A549 treated with dexamethasone at 1 μM for 4 hours (cell line): ENCODE measurements around the gene ROGDI. TPM values are rescaled to one million over a fixed set of nuclear protein-coding genes. Genes with fewer than 3 reads are reported as not detected.

Experiments used
- total RNA-seq: library from RNA; stranded (reverse); fragments of 200-300 nt; extraction: Qiagen RNA extraction; gene quantifications from 5 replicates; pipeline ENCODE4 v1.2.3, GENCODE V29; 2022

The ROGDI gene, protein sequence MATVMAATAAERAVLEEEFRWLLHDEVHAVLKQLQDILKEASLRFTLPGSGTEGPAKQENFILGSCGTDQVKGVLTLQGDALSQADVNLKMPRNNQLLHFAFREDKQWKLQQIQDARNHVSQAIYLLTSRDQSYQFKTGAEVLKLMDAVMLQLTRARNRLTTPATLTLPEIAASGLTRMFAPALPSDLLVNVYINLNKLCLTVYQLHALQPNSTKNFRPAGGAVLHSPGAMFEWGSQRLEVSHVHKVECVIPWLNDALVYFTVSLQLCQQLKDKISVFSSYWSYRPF
- total RNA-seq, result 9.3 to 17.5 TPM (median 15.5 TPM) in 5 replicates

DNA sequence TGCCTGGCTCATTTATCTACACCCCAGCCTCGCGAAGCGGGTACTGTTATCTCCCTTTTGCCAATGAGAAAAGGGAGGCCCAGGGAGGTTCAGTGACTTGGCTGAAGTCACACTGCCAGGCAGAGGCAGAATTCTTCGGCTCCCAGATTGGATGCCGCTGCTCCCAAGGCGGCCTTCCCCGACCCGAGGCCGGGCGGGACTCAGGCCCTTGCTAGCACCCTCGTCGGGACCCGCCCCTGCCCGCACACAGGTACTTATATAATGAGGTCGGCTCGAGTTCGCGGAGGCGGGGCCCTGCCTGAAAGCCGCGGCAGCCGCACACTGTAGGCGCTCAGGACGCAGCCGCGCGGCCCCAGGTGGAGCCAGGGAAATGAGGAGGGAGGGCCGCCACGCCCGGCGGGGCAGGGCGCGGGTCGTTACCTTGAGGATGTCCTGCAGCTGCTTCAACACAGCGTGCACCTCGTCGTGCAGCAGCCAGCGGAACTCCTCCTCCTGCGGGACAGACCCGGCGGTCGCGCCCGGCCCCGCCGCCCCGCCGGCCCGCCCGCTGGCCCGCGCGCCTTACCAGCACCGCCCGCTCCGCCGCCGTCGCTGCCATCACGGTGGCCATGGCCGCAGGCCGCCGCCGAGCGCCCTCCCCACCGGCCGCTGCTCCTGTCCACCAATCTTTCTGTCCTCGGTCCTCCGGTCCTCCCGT, at the start of gene ROGDI:
Gene ROGDI (minus strand): TSS at position 672 of the 697 bp plus-strand sequence. CDS start 62 bp downstream, at position 610.

DNA sequence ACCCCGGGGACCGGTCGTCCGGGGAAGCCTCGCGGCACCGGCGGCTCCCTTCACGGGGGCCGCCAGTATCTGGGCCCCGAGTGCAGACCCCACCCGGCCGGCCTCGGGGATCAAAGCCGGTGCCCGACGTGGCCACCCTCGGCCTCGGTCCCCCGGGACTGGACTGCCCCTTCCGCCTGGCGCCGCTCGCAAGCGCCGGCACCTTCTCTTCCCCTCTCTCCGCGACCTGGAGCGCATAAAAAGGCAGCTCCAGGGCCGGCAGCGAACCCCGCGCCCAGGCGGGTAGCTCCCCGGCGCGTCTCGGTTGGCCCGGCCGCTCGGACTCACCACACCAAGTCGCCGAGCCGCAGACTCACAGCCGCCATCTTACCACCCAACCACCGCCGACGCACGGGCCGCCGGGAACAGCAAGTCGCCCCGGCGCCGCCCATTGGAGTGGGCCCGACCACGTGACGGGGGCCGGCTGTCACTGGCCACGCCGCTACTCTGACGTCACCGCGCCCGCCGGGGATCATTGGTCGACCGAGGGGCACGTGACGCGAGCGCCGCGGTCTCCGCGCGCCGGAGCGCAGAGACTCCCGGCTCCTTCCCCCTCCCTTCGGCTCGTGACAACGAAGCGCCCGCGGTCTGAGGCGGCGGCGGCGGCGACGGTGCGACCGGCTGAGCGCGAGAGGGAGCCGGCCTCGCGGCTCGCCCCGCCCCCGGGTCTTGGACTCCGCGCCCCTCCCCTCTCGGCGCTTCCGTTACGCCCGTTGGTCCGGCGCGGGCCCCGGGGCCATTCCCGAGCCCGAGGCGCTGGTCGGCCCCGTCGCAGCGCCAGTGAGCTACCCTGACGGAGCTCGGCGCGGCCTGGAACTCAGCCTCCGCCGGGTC, 44.7 kb upstream of the ROGDI start, which contains the start of the genes GLYR1 and UBN1:
Gene GLYR1 (minus strand): TSS at position 388 of the 873 bp plus-strand sequence. CDS start 23 bp downstream, at position 365.
Gene UBN1 (plus strand): TSS at position 581 of the 873 bp plus-strand sequence. CDS start 5,437 bp downstream, outside the sequence.

DNA sequence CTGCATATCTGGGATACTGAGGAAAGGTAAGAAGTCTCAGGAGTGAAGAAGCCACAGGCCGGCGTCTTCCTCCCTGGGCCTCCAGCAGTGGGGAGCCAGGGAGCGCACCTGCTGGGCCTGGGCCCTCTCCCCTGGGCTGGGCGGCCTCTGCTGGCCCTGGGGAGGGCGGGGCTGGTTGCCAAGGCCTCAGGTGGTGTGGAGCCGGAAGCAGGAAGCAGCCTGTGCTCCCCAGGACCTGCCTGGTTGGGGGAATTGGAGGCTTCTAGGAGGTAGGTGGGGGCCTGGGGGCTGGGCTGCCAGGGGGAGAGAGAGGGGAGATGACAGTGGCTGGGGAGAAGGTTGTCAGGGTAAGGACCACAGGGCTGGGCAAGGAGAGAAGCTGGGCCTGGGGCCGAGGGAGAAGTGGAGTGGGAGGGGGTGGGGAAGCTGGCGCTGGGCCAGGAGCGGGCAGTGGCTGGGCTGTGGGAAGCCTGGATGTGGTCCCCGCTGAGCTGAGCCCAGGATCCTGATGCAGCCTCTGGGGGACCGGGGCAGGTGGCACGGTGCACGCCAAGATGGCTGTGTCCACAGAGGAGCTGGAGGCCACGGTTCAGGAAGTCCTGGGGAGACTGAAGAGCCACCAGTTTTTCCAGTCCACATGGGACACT, 7.1 kb downstream of the ROGDI start, which contains the start of gene SMIM22:
Gene SMIM22 (plus strand): TSS at position 189 of the 647 bp plus-strand sequence. CDS start 366 bp downstream, at position 555.

DNA sequence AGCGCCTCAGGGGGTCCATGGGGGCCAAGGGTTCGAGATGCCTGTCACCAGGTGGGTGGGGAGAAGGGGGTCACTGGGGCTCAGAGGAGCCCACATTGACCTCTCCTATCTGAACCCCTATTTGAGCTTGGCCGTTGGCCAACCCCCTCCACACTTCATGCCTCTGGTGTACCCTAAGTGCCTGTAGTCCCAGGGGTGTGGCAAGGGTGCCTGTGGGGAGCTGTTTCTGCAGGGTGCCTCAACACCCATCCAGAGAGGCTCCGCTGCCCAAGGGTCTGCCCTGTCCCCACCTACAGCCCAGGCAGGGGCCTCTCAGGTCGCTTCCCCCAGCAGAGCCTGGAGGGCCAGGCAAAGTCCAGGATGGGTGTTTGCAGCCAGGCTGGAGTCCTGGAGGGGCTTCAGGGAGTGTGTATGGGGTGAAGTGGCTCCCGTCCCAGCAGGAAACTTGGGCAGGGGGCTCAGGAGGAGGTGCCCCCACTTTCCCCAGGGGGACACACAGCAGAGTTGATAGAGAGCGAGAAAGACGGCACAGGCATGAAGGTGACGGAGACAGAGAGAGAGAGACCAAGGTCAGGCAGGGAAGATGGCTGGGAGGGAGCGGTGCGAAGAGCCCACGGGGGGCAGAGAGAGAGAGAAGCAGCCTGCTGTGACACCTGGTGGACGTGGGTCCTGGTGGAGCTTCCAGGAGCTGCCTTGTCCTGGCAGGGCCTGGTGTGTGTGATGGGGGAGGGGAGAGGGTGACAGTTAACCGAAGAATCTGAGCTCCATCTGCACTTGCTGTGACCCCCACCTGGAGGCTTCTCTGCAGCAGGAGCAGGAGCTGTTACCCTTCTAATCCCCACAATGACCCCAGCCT, 14.6 kb downstream of the ROGDI start, which contains the start of gene SEPTIN12:
Gene SEPTIN12 (minus strand): TSS at position 719 of the 856 bp plus-strand sequence. CDS start 700 bp downstream, at position 19.

DNA sequence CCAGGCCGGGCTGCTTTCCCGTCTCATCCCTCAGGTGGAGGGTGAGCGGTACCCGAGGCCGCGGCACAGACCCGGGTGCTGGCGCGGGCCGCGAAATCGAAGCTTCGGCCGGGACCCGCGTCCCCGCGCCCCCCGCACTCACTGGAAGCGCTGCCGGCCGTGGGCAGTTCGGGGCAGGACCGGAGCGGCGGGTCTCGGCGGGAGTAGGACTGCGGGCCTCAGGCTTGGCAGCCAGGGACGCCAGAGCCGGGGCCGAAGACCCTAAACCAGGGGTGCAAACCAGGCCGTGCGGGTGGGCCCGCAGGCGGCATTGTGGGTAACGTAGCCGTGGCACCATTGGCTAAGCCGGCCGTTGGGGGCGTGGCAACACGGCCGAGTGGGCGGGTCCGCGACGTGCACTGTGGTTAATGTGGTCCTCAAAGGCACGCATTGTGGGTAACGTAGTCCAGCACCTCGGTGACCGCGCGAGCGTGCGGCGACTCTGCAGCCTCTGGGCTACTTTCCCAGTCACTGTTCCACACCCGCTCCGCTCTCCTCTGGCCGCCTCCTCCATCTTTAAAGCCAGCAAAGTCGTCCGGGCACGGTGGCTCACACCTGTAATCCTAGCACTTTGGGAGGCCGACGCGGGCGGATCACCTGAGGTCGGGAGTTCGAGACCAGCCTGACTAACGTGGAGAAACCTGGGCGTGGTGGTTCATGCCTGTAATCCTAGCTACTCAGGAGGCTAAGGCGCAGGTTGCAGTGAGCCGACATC, 35.4 kb downstream of the ROGDI start, which contains the start of gene ZNF500:
Gene ZNF500 (minus strand): TSS at position 288 of the 754 bp plus-strand sequence. CDS start 1,184 bp downstream, outside the sequence.

Other genes starting within 250 kb of the ROGDI start
- gene C16orf96, start 246.3 kb downstream of the ROGDI start, total RNA-seq, result 0.04 to 0.06 TPM (median 0.06 TPM) in 5 replicates
- gene UBALD1, start 187.7 kb downstream of the ROGDI start, total RNA-seq, result 36.1 to 65.4 TPM (median 62.4 TPM) in 5 replicates
- 29.8 to 51.2 TPM (median 49.6 TPM) in 5 replicates for gene MGRN1, start 177.8 kb downstream of the ROGDI start, total RNA-seq
- gene NUDT16L1, start 109.1 kb downstream of the ROGDI start, total RNA-seq, result 15.8 to 22.8 TPM (median 21.1 TPM) in 5 replicates
- gene ANKS3, start 68.4 kb downstream of the ROGDI start, total RNA-seq, result 17.4 to 25.6 TPM (median 25.2 TPM) in 5 replicates
- gene DNAAF8, start 68.1 kb downstream of the ROGDI start, total RNA-seq, result 0.83 to 1.4 TPM (median 1.1 TPM) in 5 replicates
- gene ZNF500, start 35.5 kb downstream of the ROGDI start, total RNA-seq, result 6.6 to 8.9 TPM (median 8.8 TPM) in 5 replicates
- not detected in 5 replicates for gene SEPTIN12, start 14.3 kb downstream of the ROGDI start, total RNA-seq
- gene SMIM22, start 7.3 kb downstream of the ROGDI start, total RNA-seq, result not detected in 5 replicates
- 33.8 to 43.3 TPM (median 40.1 TPM) in 5 replicates for gene GLYR1, start 44.7 kb upstream of the ROGDI start, total RNA-seq
- 20.4 to 29.4 TPM (median 28.1 TPM) in 5 replicates for gene UBN1, start 44.8 kb upstream of the ROGDI start, total RNA-seq
- 4.2 to 7.5 TPM (median 6.4 TPM) in 5 replicates for gene PPL, start 134.5 kb upstream of the ROGDI start, total RNA-seq
- gene SEC14L5, start 155.7 kb upstream of the ROGDI start, total RNA-seq, result 0.01 to 0.06 TPM (median 0.03 TPM) in 5 replicates
- gene NAGPA, start 231.3 kb upstream of the ROGDI start, total RNA-seq, result 12.1 to 16.8 TPM (median 15.9 TPM) in 5 replicates